IPS DF 6.9 (cell line): ENCODE data around the gene NMNAT2.

Source experiments
- DNase-seq: peaks from one replicate; pipeline ENCODE4 v3.0.0-alpha.2; 2013; ENCODE audit warnings: low read depth, low spot score
- H3K27ac ChIP-seq: one replicate; pipeline ENCODE4 v1.5.1; 2013; ENCODE audit warnings: low read length, control low read depth
- H3K27me3 ChIP-seq: 2 replicates; pipeline ENCODE4 v1.6.1; 2013; ENCODE audit warnings: mild to moderate bottlenecking, low read length; ENCODE audit not compliant: control insufficient read depth, insufficient read depth
- H3K36me3 ChIP-seq: 2 replicates; pipeline ENCODE4 v1.6.1; 2013; ENCODE audit warnings: low read length; ENCODE audit not compliant: control insufficient read depth, insufficient read depth
- H3K4me1 ChIP-seq: 2 replicates; pipeline ENCODE4 v1.6.1; 2013; ENCODE audit warnings: low read length; ENCODE audit not compliant: control insufficient read depth, insufficient read depth
- H3K4me3 ChIP-seq: 2 replicates; pipeline ENCODE4 v1.5.1; 2013; ENCODE audit warnings: mild to moderate bottlenecking, low read length
- H3K9me3 ChIP-seq: 2 replicates; pipeline ENCODE4 v1.6.1; 2013; ENCODE audit warnings: low read length, inconsistent platforms; ENCODE audit not compliant: control insufficient read depth, insufficient read depth
- WGBS: extraction: QIAGEN DNeasy Blood & Tissue Kit; methylation state at CpG from one replicate; pipeline ENCODE4 v1.1.7; 2013; ENCODE audit warnings: mixed read lengths, missing lambda C conversion rate; ENCODE audit not compliant: insufficient read length, insufficient coverage; 5-methylcytosine and 5-hydroxymethylcytosine counted together

Gene NMNAT2

DNA sequence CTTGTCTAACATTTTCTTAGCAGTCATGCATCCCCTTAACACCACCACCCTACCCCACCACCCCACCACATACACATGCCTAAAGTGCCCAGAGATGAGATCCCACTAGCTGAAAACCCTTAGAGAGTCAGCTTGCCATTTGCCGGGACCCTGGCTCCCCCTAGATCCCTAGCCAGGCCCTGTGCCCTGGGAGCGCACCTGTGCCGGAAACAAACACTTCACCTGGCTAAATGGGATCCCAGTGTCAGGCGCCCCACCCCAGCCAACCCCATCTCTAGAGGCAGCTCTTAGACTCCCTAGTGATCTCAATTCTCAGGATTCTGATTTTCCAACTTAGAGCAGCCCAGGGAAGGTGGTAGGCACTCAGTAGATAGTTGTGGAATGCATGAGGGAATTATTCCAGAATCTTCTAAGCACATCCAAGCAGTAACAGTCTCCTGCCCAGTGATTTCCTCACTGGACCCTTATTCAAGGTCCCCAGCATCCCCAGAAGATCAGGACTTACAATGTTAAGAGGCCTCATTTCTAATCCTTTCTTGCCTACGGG is 126.9 kb downstream of the NMNAT2 start:
- H3K36me3 ChIP-seq = no peaks in the 10 kb centered on the region
- no CpG with 5 or more reads among the region's 5 CpGs for WGBS
- no peak overlapping the region for H3K4me3 ChIP-seq
- H3K9me3 ChIP-seq = no peaks in the 10 kb centered on the region
- H3K27me3 ChIP-seq = no peaks in the 10 kb centered on the region
- peaks cover 7% of the 10 kb centered on the region for H3K4me1 ChIP-seq
- no peak overlapping the region for H3K27ac ChIP-seq
- no peak for DNase-seq

DNA sequence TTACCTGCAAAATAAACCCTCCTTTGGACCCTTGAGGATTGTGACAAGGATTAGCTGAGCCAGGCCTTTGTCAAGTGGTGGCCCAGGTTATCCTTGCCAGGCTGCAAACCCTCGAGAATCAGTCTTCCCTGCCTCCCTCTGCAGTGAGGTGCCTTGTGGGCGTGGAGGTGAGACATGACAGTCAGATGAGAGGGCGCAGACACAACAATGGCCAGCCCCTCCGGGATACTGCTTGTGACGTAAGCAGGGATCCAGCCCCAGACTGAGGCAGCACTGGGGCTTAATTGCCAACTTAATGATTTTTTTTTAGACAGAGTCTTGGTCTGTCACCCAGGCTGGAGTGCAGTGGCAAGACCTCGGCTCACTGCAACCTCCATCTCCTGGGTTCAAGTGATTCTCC is 127.6 kb downstream of the NMNAT2 start:
- no peak overlapping the region for H3K27ac ChIP-seq
- no CpG with 5 or more reads among the region's 6 CpGs for WGBS
- no peaks in the 10 kb centered on the region for H3K36me3 ChIP-seq
- H3K27me3 ChIP-seq = no peaks in the 10 kb centered on the region
- H3K9me3 ChIP-seq = no peaks in the 10 kb centered on the region
- no peak for DNase-seq
- no peak overlapping the region for H3K4me3 ChIP-seq
- H3K4me1 ChIP-seq = peaks cover 7% of the 10 kb centered on the region

DNA sequence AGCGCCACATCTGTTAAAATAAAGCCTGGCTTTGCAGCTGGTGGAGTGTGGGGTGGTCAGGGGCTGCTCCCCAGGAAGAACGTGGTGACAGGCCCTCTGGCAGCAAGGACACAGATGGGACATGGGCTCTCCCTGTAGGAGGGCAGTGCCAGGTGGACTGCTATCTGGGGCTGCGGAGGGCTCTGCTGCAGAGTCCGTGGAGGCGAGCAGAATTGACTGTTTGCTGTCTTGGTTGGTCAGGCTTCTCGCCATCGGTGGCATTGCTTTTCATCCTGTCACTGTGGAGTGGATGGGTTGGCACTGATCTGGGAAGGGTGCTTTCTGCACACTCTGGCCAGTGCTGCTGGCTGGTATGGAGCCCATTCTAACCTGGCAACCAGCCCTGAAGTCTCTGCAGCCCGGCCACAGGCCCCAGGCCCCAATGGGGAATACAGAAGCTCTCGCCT is 129.1 kb downstream of the NMNAT2 start:
- Histone ChIP-seq H3K27me3 (no peaks in the 10 kb centered on the region), H3K36me3 (no peaks in the 10 kb centered on the region), H3K4me1 (peaks cover 7% of the 10 kb centered on the region), H3K27ac (no peak overlapping the region), H3K9me3 (no peaks in the 10 kb centered on the region), H3K4me3 (no peak overlapping the region)
- no CpG with 5 or more reads among the region's 9 CpGs for WGBS
- DNase-seq = no peak

DNA sequence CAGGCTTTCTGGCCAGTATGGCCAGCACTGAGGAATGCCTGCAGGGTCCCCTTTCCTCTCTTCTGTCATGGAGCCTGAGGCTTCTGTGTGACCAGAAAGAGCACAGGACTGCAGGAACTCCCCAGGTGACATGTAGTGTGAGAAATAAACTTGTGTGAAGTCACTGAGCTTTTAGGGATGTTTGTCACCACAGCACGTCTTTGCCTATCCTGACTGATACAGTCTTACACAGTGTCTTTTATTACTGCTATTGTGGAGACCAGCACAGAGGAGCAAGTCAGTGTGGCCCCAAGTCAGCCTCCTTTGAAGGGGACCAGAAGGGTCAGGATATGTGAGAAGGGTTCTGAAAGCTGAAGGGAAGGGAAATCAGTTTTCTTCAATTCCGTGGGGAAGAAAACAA is 129.6 kb downstream of the NMNAT2 start:
- DNase-seq = no peak
- H3K27me3 ChIP-seq = no peaks in the 10 kb centered on the region
- no peaks in the 10 kb centered on the region for H3K36me3 ChIP-seq
- H3K27ac ChIP-seq = no peak overlapping the region
- no peaks in the 10 kb centered on the region for H3K9me3 ChIP-seq
- no CpG with 5 or more reads among the region's 2 CpGs for WGBS
- H3K4me1 ChIP-seq = peaks cover 7% of the 10 kb centered on the region
- no peak overlapping the region for H3K4me3 ChIP-seq

DNA sequence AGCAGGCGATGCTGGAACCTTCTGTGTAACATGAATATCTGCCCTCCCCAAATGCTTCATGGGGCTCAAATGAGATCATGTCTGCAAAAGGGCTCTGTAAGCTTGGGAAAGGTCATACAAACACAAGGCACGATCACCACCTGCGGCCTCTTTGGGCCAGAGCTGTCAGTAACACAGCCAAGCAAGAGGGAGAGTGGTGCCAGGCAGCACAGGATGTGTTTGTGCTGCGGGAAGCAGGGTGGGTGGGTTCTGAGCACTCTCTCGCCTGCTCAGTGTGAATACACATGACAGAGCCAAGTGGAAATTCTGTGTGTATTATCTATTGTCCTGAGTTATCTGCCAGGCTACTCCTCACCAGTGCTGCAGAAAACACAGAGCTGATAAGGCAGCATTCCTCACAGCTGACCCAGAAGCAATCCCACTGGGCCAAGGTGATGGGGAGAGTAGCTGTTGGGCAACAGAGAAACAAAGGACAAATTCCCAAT is 130.9 kb downstream of the NMNAT2 start:
- H3K9me3 ChIP-seq = no peaks in the 10 kb centered on the region
- no peaks in the 10 kb centered on the region for H3K36me3 ChIP-seq
- H3K4me3 ChIP-seq = no peak overlapping the region
- H3K27me3 ChIP-seq = no peaks in the 10 kb centered on the region
- no peak for DNase-seq
- no peak overlapping the region for H3K27ac ChIP-seq
- WGBS = no CpG with 5 or more reads among the region's 5 CpGs
- peaks cover 4% of the 10 kb centered on the region for H3K4me1 ChIP-seq

DNA sequence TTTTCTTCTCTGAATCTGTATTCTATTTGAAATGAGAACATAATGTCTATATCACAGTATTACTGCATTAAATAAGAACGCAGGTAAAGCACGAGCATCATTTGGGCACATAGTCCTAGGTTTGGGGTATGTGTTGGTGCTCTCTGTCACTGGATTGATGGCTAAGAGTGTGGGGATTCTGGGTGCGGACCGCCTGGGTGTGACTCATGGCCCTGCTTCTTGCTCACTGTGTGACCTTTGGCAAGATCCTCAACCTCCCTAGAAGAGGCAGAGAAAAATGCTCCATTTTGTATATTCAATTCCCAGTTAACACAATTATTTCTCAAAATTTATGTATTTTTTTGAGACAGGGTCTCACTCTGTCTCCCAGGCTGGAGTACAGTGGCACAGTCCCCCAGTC is 132.4 kb downstream of the NMNAT2 start:
- H3K9me3 ChIP-seq = no peaks in the 10 kb centered on the region
- no CpG with 5 or more reads among the region's 4 CpGs for WGBS

DNA sequence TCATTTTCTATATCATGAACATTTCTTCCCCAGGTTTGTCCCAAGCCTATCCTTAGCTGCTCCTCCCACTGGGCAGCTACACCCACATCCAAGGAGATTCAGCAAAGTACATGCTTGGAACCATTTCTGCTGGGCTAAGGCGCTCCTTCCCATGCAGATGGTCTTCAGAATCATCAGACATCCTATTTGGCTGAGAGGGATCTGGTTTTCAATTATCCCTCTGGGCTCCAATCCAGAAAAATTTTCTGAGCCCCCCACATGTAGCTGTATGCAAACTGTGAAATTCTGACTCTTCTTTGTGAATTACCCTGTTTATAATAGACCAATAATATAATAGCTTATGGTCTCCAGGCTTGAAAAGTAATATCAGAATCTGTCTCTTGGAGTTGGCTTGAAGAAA is 132.9 kb downstream of the NMNAT2 start:
- no peaks in the 10 kb centered on the region for H3K9me3 ChIP-seq
- H3K36me3 ChIP-seq = no peaks in the 10 kb centered on the region
- H3K4me3 ChIP-seq = no peak overlapping the region
- H3K4me1 ChIP-seq = no peaks in the 10 kb centered on the region
- H3K27me3 ChIP-seq = no peaks in the 10 kb centered on the region
- H3K27ac ChIP-seq = no peak overlapping the region
- WGBS = no CpG with 5 or more reads among the region's 1 CpG
- DNase-seq = no peak

More for the DNA sequence above, 132.4 kb downstream of the NMNAT2 start:
- Histone ChIP-seq H3K27me3 (no peaks in the 10 kb centered on the region), H3K4me1 (no peaks in the 10 kb centered on the region), H3K36me3 (no peaks in the 10 kb centered on the region), H3K27ac (no peak overlapping the region), H3K4me3 (no peak overlapping the region)
- no peak for DNase-seq

DNA sequence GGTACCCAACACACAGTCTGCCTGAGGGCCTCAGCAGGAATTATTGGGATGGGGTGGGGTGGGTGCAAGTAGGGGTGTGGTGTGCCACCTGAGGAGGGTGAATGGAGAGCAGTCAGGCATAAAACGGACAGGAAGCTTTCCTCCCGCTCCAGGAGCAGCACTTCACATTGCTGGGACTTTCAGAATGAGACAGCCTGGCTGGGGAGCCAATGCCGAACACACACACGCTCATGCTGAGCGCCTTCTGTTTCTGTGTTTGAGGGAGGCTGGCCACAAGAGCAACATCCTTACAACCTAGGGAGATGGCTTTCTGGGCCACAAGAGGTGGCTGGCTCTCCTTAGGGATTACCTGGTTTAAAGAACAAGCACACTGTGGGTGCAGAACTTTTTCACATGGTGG is 134.1 kb downstream of the NMNAT2 start:
- Histone ChIP-seq H3K4me3 (no peak overlapping the region), H3K9me3 (no peaks in the 10 kb centered on the region), H3K27me3 (no peaks in the 10 kb centered on the region), H3K4me1 (peaks cover 3% of the 10 kb centered on the region; the same call in 1 of the 2 replicates), H3K36me3 (no peaks in the 10 kb centered on the region), H3K27ac (no peak overlapping the region)
- no CpG with 5 or more reads among the region's 5 CpGs for WGBS
- DNase-seq = no peak

DNA sequence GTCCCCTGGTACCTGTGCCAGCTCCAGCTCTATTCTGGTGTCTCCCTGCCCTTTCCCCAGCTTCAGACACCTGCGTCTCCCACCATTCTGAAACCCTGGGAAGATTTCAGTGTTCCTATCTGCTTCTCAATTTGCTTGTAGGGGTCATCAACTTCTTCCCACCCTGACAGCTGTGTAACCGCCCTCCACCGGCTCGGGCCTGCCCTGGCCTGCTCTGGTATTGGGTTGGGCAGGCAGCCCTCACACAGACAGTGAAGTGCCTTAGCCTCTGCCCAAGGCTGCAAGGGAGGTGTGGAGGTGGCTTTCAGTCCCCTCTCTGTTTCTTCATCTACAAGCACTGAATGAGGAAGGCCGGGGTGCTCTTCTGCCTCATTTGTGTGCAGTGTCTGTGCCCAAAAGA is 134.9 kb downstream of the NMNAT2 start:
- DNase-seq = no peak
- no peaks in the 10 kb centered on the region for H3K27me3 ChIP-seq
- no peaks in the 10 kb centered on the region for H3K36me3 ChIP-seq
- H3K4me1 ChIP-seq = peaks cover 5% of the 10 kb centered on the region
- no peak overlapping the region for H3K27ac ChIP-seq
- H3K9me3 ChIP-seq = no peaks in the 10 kb centered on the region
- no peak overlapping the region for H3K4me3 ChIP-seq
- WGBS = no CpG with 5 or more reads among the region's 5 CpGs

DNA sequence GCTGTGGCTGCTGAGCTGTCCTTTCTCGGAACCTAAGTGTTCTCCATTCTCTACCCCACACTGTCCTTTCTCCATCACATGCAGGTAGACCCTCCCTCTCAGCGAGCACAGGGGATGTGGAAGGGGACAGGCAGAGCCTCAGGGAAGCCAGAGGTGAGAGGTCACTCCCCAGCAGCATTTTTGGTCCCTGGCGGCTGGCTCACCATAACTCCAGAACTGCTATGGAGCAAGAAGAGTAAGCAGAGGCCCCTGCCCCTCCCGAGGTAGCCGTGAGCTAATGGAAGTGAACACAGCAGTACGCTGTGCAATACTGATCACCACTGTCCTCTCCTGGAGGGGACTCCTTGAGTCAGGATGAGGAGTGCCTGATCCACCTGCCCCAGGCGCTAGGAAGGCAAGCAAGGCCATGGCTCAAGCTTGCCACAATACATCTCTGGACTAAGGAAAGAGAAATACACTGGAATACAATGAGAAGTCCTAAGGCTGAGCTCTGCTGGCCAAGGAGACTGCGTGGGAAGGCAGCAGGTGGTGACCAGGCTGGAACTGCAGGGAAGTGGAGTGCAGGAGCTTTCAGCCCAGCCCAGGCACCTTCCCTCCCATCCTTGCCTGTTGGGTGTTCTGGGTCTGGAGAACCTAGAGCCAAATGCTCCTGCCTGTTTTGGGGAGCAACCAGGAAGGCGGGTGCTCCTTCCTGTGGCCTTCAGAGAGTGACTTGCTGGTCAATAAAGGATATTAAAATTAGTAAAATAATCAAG is 135.9 kb downstream of the NMNAT2 start:
- no peaks in the 10 kb centered on the region for H3K27me3 ChIP-seq
- no peaks in the 10 kb centered on the region for H3K9me3 ChIP-seq
- no CpG with 5 or more reads among the region's 9 CpGs for WGBS
- DNase-seq = no peak
- H3K36me3 ChIP-seq = no peaks in the 10 kb centered on the region
- H3K27ac ChIP-seq = no peak overlapping the region
- no peak overlapping the region for H3K4me3 ChIP-seq
- H3K4me1 ChIP-seq = peaks cover 5% of the 10 kb centered on the region
